GM23338 (cell line): ENCODE data around the gene AP3S1.

ENCODE experiments used
- CREB1 ChIP-seq: fragments of 250-450 bp; sonication (Bioruptor Pico); IDR thresholded peaks from 2 replicates; pipeline ENCODE4 v1.5.0; 2020; ENCODE audit warnings: low read depth, mild to moderate bottlenecking, moderate library complexity
- CTCF ChIP-seq, 2 experiments: fragments of 200-600 bp in 1 of 2; sonication (generic) in 1 of 2; conservative IDR thresholded peaks; 2 replicates each; pipeline versions ENCODE4 v1.5.1 to v1.6.1; 2016 to 2017; ENCODE audit warnings: antibody characterized with exemption in 2 of 2, low read depth in 2 of 2, mild to moderate bottlenecking in 2 of 2, moderate library complexity in 1 of 2
- EZH2 ChIP-seq: fragments of 200-600 bp; sonication (generic); IDR thresholded peaks from one replicate; pipeline ENCODE4 v1.8.0; 2017; ENCODE audit warnings: antibody characterized with exemption, mild to moderate bottlenecking, low read depth; ENCODE audit not compliant: unreplicated experiment
- EZH2phosphoT487 ChIP-seq: fragments of 200-600 bp; sonication (generic); IDR thresholded peaks from one replicate; pipeline ENCODE4 v1.8.1; 2018; ENCODE audit warnings: antibody characterized with exemption; ENCODE audit not compliant: unreplicated experiment
- JUNB ChIP-seq: IDR thresholded peaks from one replicate; pipeline ENCODE4 v1.6.1; 2016; ENCODE audit warnings: antibody characterized with exemption; ENCODE audit not compliant: unreplicated experiment
- NANOG ChIP-seq: IDR thresholded peaks from 2 replicates; pipeline ENCODE4 v1.6.1; 2016; ENCODE audit warnings: antibody characterized with exemption, borderline replicate concordance
- POLR2AphosphoS5 ChIP-seq: IDR thresholded peaks from 2 replicates; pipeline ENCODE4 v1.6.1; 2016; ENCODE audit warnings: antibody characterized with exemption, low read depth
- REST ChIP-seq: IDR thresholded peaks from one replicate; pipeline ENCODE4 v1.6.1; 2018; ENCODE audit warnings: antibody characterized with exemption; ENCODE audit not compliant: unreplicated experiment
- ZNF114 ChIP-seq: fragments of 250-450 bp; sonication (Bioruptor Pico); IDR thresholded peaks from 2 replicates; pipeline ENCODE4 v1.5.0; 2020; ENCODE audit warnings: mild to moderate bottlenecking, moderate library complexity
- ZNF331 ChIP-seq: fragments of 250-450 bp; sonication (Bioruptor Pico); IDR thresholded peaks from 2 replicates; pipeline ENCODE4 v1.5.0; 2020; ENCODE audit warnings: low read depth, mild to moderate bottlenecking, moderate library complexity
- ZNF462 ChIP-seq: fragments of 250-450 bp; sonication (Bioruptor Pico); IDR thresholded peaks from 2 replicates; pipeline ENCODE4 v1.5.0; 2020; ENCODE audit warnings: mild to moderate bottlenecking, moderate library complexity
- TF ChIP-seq, protein P1 (sequence below): IDR thresholded peaks from 2 replicates; pipeline ENCODE4 v1.6.1; 2016; ENCODE audit warnings: antibody characterized with exemption

DNA sequence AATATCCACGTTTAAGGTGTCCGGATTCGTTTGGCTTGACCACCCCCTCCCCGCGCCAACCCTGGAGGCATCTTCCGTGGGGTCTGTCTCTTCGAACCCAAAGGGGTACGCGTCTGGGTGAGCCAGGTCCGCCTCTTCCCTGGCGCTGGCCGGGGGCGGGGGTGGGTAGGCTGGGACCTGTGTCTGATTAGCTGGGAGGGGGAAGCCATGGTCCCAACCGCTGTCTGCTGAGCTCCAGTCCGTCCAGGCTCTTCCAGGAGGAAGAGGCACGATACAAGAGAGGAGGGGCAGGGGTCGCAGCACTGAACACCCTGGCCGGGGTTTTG lies 120.5 kb downstream of the AP3S1 start, which contains the start of gene LVRN:
- no peak for TF ChIP-seq EZH2phosphoT487
- no peak for TF ChIP-seq CTCF (conservative IDR thresholded peaks at IDR 0.05; ENCODE audit: low read depth in 2 of 2)
- no peak for TF ChIP-seq NANOG
- no peak for TF ChIP-seq POLR2AphosphoS5
- TF ChIP-seq, protein P1, sequence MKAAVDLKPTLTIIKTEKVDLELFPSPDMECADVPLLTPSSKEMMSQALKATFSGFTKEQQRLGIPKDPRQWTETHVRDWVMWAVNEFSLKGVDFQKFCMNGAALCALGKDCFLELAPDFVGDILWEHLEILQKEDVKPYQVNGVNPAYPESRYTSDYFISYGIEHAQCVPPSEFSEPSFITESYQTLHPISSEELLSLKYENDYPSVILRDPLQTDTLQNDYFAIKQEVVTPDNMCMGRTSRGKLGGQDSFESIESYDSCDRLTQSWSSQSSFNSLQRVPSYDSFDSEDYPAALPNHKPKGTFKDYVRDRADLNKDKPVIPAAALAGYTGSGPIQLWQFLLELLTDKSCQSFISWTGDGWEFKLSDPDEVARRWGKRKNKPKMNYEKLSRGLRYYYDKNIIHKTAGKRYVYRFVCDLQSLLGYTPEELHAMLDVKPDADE = no peak
- TF ChIP-seq CREB1 = no peak
- no peak for TF ChIP-seq REST
- no peak for TF ChIP-seq EZH2
- no peak for TF ChIP-seq JUNB
- no peak for TF ChIP-seq ZNF331 (CRISPR knock-in tag)
- TF ChIP-seq ZNF114 (CRISPR knock-in tag) = no peak
- no peak for TF ChIP-seq ZNF462 (CRISPR knock-in tag)
